Astrocyte (in vitro differentiated cells and primary cell): ENCODE data around the gene HDAC10. TPM values are rescaled to one million over a fixed set of nuclear protein-coding genes. Genes with fewer than 3 reads are reported as not detected.

Experiments used
- DNase-seq: peaks from one replicate; pipeline ENCODE4 v3.0.0-alpha.2; 2010; ENCODE audit warnings: low read depth
- FAIRE-seq: peaks from 2 replicates; lab custom pipeline; 2011; peaks lifted over from hg19 to GRCh38; lab: Jason Lieb, UNC
- H2AFZ ChIP-seq: 2 replicates; pipeline ENCODE4 v1.6.0; 2012; ENCODE audit warnings: low read depth, low read length, inconsistent platforms
- H3K27ac ChIP-seq: 2 replicates; pipeline ENCODE4 v1.5.1; 2011; ENCODE audit warnings: low read depth, low read length, inconsistent platforms
- H3K27me3 ChIP-seq: 2 replicates; pipeline ENCODE4 v1.6.0; 2011; ENCODE audit warnings: low read length, inconsistent platforms; ENCODE audit not compliant: insufficient read depth
- H3K36me3 ChIP-seq: 2 replicates; pipeline ENCODE4 v1.5.1; 2011; ENCODE audit warnings: low read length, inconsistent platforms; ENCODE audit not compliant: insufficient read depth
- H3K4me1 ChIP-seq: 2 replicates; pipeline ENCODE4 v1.5.1; 2011; ENCODE audit warnings: low read length, inconsistent platforms; ENCODE audit not compliant: insufficient read depth
- H3K4me2 ChIP-seq: 2 replicates; pipeline ENCODE4 v1.6.0; 2012; ENCODE audit warnings: low read length, inconsistent platforms
- H3K4me3 ChIP-seq: 2 replicates; pipeline ENCODE4 v1.5.1; 2011; ENCODE audit warnings: low read depth, mild to moderate bottlenecking, low read length, inconsistent platforms; ENCODE audit not compliant: insufficient read depth
- H3K79me2 ChIP-seq: 2 replicates; pipeline ENCODE4 v1.6.0; 2012; ENCODE audit warnings: mild to moderate bottlenecking, low read length, inconsistent platforms; ENCODE audit not compliant: insufficient read depth
- H3K9ac ChIP-seq: 2 replicates; pipeline ENCODE4 v1.6.0; 2012; ENCODE audit warnings: mild to moderate bottlenecking, low read length, inconsistent platforms
- H3K9me3 ChIP-seq: 2 replicates; pipeline ENCODE4 v1.5.1; 2012; ENCODE audit warnings: low read depth, mild to moderate bottlenecking, low read length, inconsistent platforms; ENCODE audit not compliant: insufficient read depth
- H4K20me1 ChIP-seq: 2 replicates; pipeline ENCODE4 v1.6.0; 2012; ENCODE audit warnings: low read length, inconsistent platforms; ENCODE audit not compliant: insufficient read depth
- H3K27ac Mint-ChIP-seq: one replicate; pipeline ENCODE4 v1.8.0; 2021; ENCODE audit warnings: mild to moderate bottlenecking, mixed read lengths; ENCODE audit not compliant: unreplicated experiment
- H3K27me3 Mint-ChIP-seq: one replicate; pipeline ENCODE4 v1.8.0; 2021; ENCODE audit warnings: low read depth, mixed read lengths; ENCODE audit not compliant: unreplicated experiment
- H3K36me3 Mint-ChIP-seq: one replicate; pipeline ENCODE4 v1.8.0; 2021; ENCODE audit warnings: low read depth, mixed read lengths; ENCODE audit not compliant: unreplicated experiment
- H3K4me1 Mint-ChIP-seq: one replicate; pipeline ENCODE4 v1.8.0; 2021; ENCODE audit warnings: low read depth, mixed read lengths; ENCODE audit not compliant: unreplicated experiment
- H3K4me3 Mint-ChIP-seq: one replicate; pipeline ENCODE4 v1.8.0; 2021; ENCODE audit warnings: mild to moderate bottlenecking, moderate library complexity, mixed read lengths; ENCODE audit not compliant: unreplicated experiment
- H3K9me3 Mint-ChIP-seq: one replicate; pipeline ENCODE4 v1.8.0; 2021; ENCODE audit warnings: mild to moderate bottlenecking, mixed read lengths; ENCODE audit not compliant: unreplicated experiment
- CTCF ChIP-seq: IDR thresholded peaks from 2 replicates; pipeline ENCODE4 v1.5.1; 2011; ENCODE audit warnings: low read depth, mild to moderate bottlenecking, inconsistent platforms, low read length, moderate library complexity; ENCODE audit not compliant: insufficient read depth
- EZH2 ChIP-seq: IDR thresholded peaks from 2 replicates; pipeline ENCODE4 v1.6.1; 2012; ENCODE audit warnings: mild to moderate bottlenecking, low read length, inconsistent platforms; ENCODE audit not compliant: insufficient read depth
- total RNA-seq: library from RNA; stranded (reverse); gene quantifications from 2 replicates; pipeline ENCODE4 v1.2.1, GENCODE V29; 2021

HDAC10 gene
- total RNA-seq, 1 donor from 2014 or later, result 46.5 TPM

GRCh38 chr22:50242406-50242949 is 8.6 kb downstream of the HDAC10 start:
- FAIRE-seq, result no peak
- no peak overlapping the region for H3K27ac Mint-ChIP-seq
- Histone ChIP-seq H3K4me1 (peaks cover 28% of the 10 kb centered on the region), H3K79me2 (peaks cover 89% of the 10 kb centered on the region), H3K27me3 (no peaks in the 10 kb centered on the region), H3K4me2 (peak overlapping the region; percentile 99), H3K4me3 (peak overlapping the region; percentile 60), H4K20me1 (peaks cover 67% of the 10 kb centered on the region), H3K9me3 (no peaks in the 10 kb centered on the region), H2AFZ (no peak overlapping the region), H3K36me3 (no peaks in the 10 kb centered on the region), H3K27ac (no peak overlapping the region), H3K9ac (peak overlapping the region; percentile 45)
- no peak for DNase-seq
- H3K36me3 Mint-ChIP-seq, result peaks cover 5% of the 10 kb centered on the region
- no peaks in the 10 kb centered on the region for H3K27me3 Mint-ChIP-seq
- peaks cover 12% of the 10 kb centered on the region for H3K4me1 Mint-ChIP-seq
- no peaks in the 10 kb centered on the region for H3K9me3 Mint-ChIP-seq
- TF ChIP-seq EZH2 (no peak), CTCF (no peak)
- H3K4me3 Mint-ChIP-seq, result peak overlapping the region; percentile 97

GRCh38 chr22:50238755-50239154 is 12.3 kb downstream of the HDAC10 start:
- no peaks in the 10 kb centered on the region for H3K9me3 Mint-ChIP-seq
- H3K36me3 Mint-ChIP-seq, result peaks cover 8% of the 10 kb centered on the region
- Histone ChIP-seq H3K27ac (no peak overlapping the region), H3K4me3 (no peak overlapping the region), H2AFZ (no peak overlapping the region), H3K4me2 (no peak overlapping the region), H3K27me3 (no peaks in the 10 kb centered on the region), H3K79me2 (peaks cover 88% of the 10 kb centered on the region), H3K36me3 (no peaks in the 10 kb centered on the region), H3K9me3 (peaks cover 4% of the 10 kb centered on the region), H4K20me1 (peaks cover 84% of the 10 kb centered on the region), H3K4me1 (peaks cover 11% of the 10 kb centered on the region), H3K9ac (no peak overlapping the region)
- H3K4me1 Mint-ChIP-seq, result peaks cover 14% of the 10 kb centered on the region
- no peaks in the 10 kb centered on the region for H3K27me3 Mint-ChIP-seq
- H3K4me3 Mint-ChIP-seq, result no peak overlapping the region
- H3K27ac Mint-ChIP-seq, result no peak overlapping the region
- TF ChIP-seq EZH2 (no peak), CTCF (no peak)
- DNase-seq (no peak), FAIRE-seq (no peak)

GRCh38 chr22:50236731-50237409 is 14.2 kb downstream of the HDAC10 start:
- peaks cover 6% of the 10 kb centered on the region for H3K36me3 Mint-ChIP-seq
- H3K27ac Mint-ChIP-seq, result no peak overlapping the region
- no peak overlapping the region for H2AFZ ChIP-seq
- H3K4me3 Mint-ChIP-seq, result no peak overlapping the region
- no peak overlapping the region for H3K4me2 ChIP-seq
- H3K27me3 ChIP-seq, result no peaks in the 10 kb centered on the region
- no peak overlapping the region for H3K27ac ChIP-seq
- H4K20me1 ChIP-seq, result peaks cover 74% of the 10 kb centered on the region
- no peaks in the 10 kb centered on the region for H3K27me3 Mint-ChIP-seq
- no peaks in the 10 kb centered on the region for H3K4me1 ChIP-seq
- no peaks in the 10 kb centered on the region for H3K9me3 Mint-ChIP-seq
- H3K9me3 ChIP-seq, result peaks cover 4% of the 10 kb centered on the region
- DNase-seq (no peak), FAIRE-seq (no peak)
- no peaks in the 10 kb centered on the region for H3K36me3 ChIP-seq
- no peak overlapping the region for H3K4me3 ChIP-seq
- H3K4me1 Mint-ChIP-seq, result peaks cover 7% of the 10 kb centered on the region
- H3K79me2 ChIP-seq, result peaks cover 80% of the 10 kb centered on the region
- no peak overlapping the region for H3K9ac ChIP-seq
- peak; percentile 51 for TF ChIP-seq CTCF
- no peak for TF ChIP-seq EZH2
